ENCODE measurements around the gene PRAMEF33.
"Not testable (repeated sequence)": the region's sequence is repeated elsewhere in the genome, so short reads cannot be mapped to it uniquely, and the experiment has no call there.

PRAMEF33 gene

GRCh38 chr1:13303239-13303638 is at the start of gene PRAMEF33:
Gene PRAMEF33 (plus strand): TSS chr1:13303539. CDS start chr1:13305955, 2,416 bp downstream.
- not testable (repeated sequence) for DNase-seq (ENCODE audit: low read depth in 2 of 2, low spot score in 1 of 2)

- DNase-seq (ENCODE audit: low read depth in 2 of 2, low spot score in 1 of 2) = not testable (repeated sequence)
These were observed 49.4 kb upstream of the PRAMEF33 start, which contains the start of gene PRAMEF5 for GRCh38 chr1:13253898-13254297. Gene PRAMEF5 (plus strand): TSS chr1:13254198. CDS start chr1:13259269, 5,071 bp downstream.

GRCh38 chr1:13265124-13265523 is 38.2 kb upstream of the PRAMEF33 start:
- DNase-seq (ENCODE audit: low read depth in 2 of 2, low spot score in 1 of 2) = not testable (repeated sequence)

GRCh38 chr1:13277016-13277415 is 26.3 kb upstream of the PRAMEF33 start:
- DNase-seq (ENCODE audit: low read depth in 2 of 2, low spot score in 1 of 2) = not testable (repeated sequence)

GRCh38 chr1:13279617-13280016 is 23.7 kb upstream of the PRAMEF33 start:
- DNase-seq (ENCODE audit: low read depth in 2 of 2, low spot score in 1 of 2) = not testable (repeated sequence)

GRCh38 chr1:13285037-13285436 is 18.3 kb upstream of the PRAMEF33 start, which contains the start of gene PRAMEF8:
Gene PRAMEF8 (minus strand): TSS chr1:13285137. CDS start chr1:13284091, 1,046 bp downstream.
- not testable (repeated sequence) for DNase-seq (ENCODE audit: low read depth in 2 of 2, low spot score in 1 of 2)

- not testable (repeated sequence) for DNase-seq (ENCODE audit: low read depth in 2 of 2, low spot score in 1 of 2)
These were observed 14.3 kb upstream of the PRAMEF33 start for GRCh38 chr1:13289030-13289429.

- not testable (repeated sequence) for DNase-seq (ENCODE audit: low read depth in 2 of 2, low spot score in 1 of 2)
These were observed 6.0 kb upstream of the PRAMEF33 start for GRCh38 chr1:13297216-13297931.

- DNase-seq (ENCODE audit: low read depth in 2 of 2, low spot score in 1 of 2) = not testable (repeated sequence)
These were observed 4.6 kb upstream of the PRAMEF33 start for GRCh38 chr1:13298699-13299098.

- DNase-seq (ENCODE audit: low read depth in 2 of 2, low spot score in 1 of 2) = not testable (repeated sequence)
These were observed 1.1 kb upstream of the PRAMEF33 start for GRCh38 chr1:13302197-13302596.

GRCh38 chr1:13315281-13315680 is 11.9 kb downstream of the PRAMEF33 start, which contains the start of gene PRAMEF15:
Gene PRAMEF15 (plus strand): TSS chr1:13315581. CDS start chr1:13318408, 2,827 bp downstream.
- DNase-seq (ENCODE audit: low read depth in 2 of 2, low spot score in 1 of 2) = not testable (repeated sequence)

GRCh38 chr1:13342496-13342895 is 39.2 kb downstream of the PRAMEF33 start:
- not testable (repeated sequence) for DNase-seq (ENCODE audit: low read depth in 2 of 2, low spot score in 1 of 2)

- DNase-seq (ENCODE audit: low read depth in 2 of 2, low spot score in 1 of 2) = not testable (repeated sequence)
These were observed 43.7 kb downstream of the PRAMEF33 start, which contains the start of gene PRAMEF14 for GRCh38 chr1:13347034-13347433. Gene PRAMEF14 (minus strand): TSS chr1:13347134. CDS start chr1:13345314, 1,820 bp downstream.

- DNase-seq (ENCODE audit: low read depth in 2 of 2, low spot score in 1 of 2) = not testable (repeated sequence)
These were observed 50.1 kb downstream of the PRAMEF33 start for GRCh38 chr1:13353476-13353875.

GRCh38 chr1:13354475-13354874 is 51.1 kb downstream of the PRAMEF33 start:
- not testable (repeated sequence) for DNase-seq (ENCODE audit: low read depth in 2 of 2, low spot score in 1 of 2)

- not testable (repeated sequence) for DNase-seq (ENCODE audit: low read depth in 2 of 2, low spot score in 1 of 2)
These were observed 53.4 kb downstream of the PRAMEF33 start for GRCh38 chr1:13356774-13357173.

All from stimulated activated CD8-positive, alpha-beta memory T cell treated with anti-CD3 and anti-CD28 coated beads, Interleukin-4, amount 100 ng/mL, for 1 hour (primary cell).